Aorta (tissue), 5 donors: ENCODE results near the gene ZNF680. TPM values are rescaled to one million over a fixed set of nuclear protein-coding genes. Genes with fewer than 3 reads are reported as not detected.
"Not testable (repeated sequence)": the region's sequence is repeated elsewhere in the genome, so short reads cannot be mapped to it uniquely, and the experiment has no call there.

Experiments used
- ATAC-seq: fragments of 200-7000 bp; cut with Tn5 transposase; one replicate; pipeline ENCODE4 v1.9.1; 2022; ENCODE audit warnings: moderate library complexity; ENCODE audit not compliant: low FRiP score
- DNase-seq, 2 donors: peaks; one replicate each; pipeline ENCODE4 v3.0.0-alpha.2; 2020
- H3K27ac ChIP-seq, 2 donors: one replicate each; pipeline ENCODE4 v1.5.1; 2013; ENCODE audit warnings: low read length in 2 of 2, mild to moderate bottlenecking in 2 of 2, moderate library complexity in 2 of 2, control low read depth in 1 of 2, inconsistent platforms in 1 of 2, low read depth in 1 of 2
- H3K27me3 ChIP-seq, 2 donors: one replicate each; pipeline ENCODE4 v1.6.1; 2013; ENCODE audit warnings: control low read depth in 1 of 2, low read length in 1 of 2, mild to moderate bottlenecking in 1 of 2, moderate library complexity in 1 of 2; ENCODE audit not compliant: insufficient read depth in 2 of 2, control insufficient read depth in 1 of 2
- H3K36me3 ChIP-seq, 2 donors: one replicate each; pipeline ENCODE4 v1.6.1; 2013; ENCODE audit warnings: control low read depth in 1 of 2, low read length in 1 of 2, mild to moderate bottlenecking in 1 of 2; ENCODE audit not compliant: insufficient read depth in 2 of 2, control insufficient read depth in 1 of 2
- H3K4me1 ChIP-seq, 2 donors: one replicate each; pipeline ENCODE4 v1.6.1; 2013; ENCODE audit warnings: low read length in 2 of 2, control low read depth in 1 of 2, mild to moderate bottlenecking in 1 of 2, moderate library complexity in 1 of 2; ENCODE audit not compliant: insufficient read depth in 2 of 2, control insufficient read depth in 1 of 2
- H3K4me3 ChIP-seq, 2 donors: one replicate each; pipeline ENCODE4 v1.5.1; 2013; ENCODE audit warnings: low read length in 2 of 2, control low read depth in 1 of 2, mild to moderate bottlenecking in 1 of 2
- H3K9me3 ChIP-seq: one replicate; pipeline ENCODE4 v1.6.1; 2013; ENCODE audit warnings: mild to moderate bottlenecking, low read length; ENCODE audit not compliant: control insufficient read depth
- WGBS, 2 donors: extraction: QIAGEN DNeasy Blood & Tissue Kit; methylation state at CpG; one replicate each; pipeline ENCODE4 v1.1.7; 2013; 5-methylcytosine and 5-hydroxymethylcytosine counted together
- intact Hi-C, 2 donors: fragments of 100-400 bp; cut with DNase I; formaldehyde crosslinking; loops; one replicate each; pipeline versions ENCODE4 v1.14.2 to v1.15.0; 2022
- polyA plus RNA-seq, 2 donors: library from polyadenylated mRNA; stranded (reverse); fragments of 200-250 nt; gene quantifications; one replicate each; pipeline ENCODE4 v1.2.3, GENCODE V29; 2013
- total RNA-seq, 2 donors: library from RNA; stranded (reverse); fragmentation: NEBNext Ultra II Directional; extraction: Animal tissue kit (Norgen Biotek cat#: 25700); gene quantifications; one replicate each; pipeline ENCODE4 v1.2.1, GENCODE V29; 2021
- donor health status: healthy with polysubstance abuse.
- donor health status: Bipolar disorder and iron deficiency.
- donor health status: DM: no; HTN: no; CAD: no.
- donor health status: DM: no; HTN: no; CAD: no.
- donor health status: DM: yes; HTN: yes; CAD: no.

Gene ZNF680
- total and polyA plus RNA-seq, 4 donors: 2.8 to 35.9 (median 15.6) TPM

GRCh38 chr7:64562256-64562625 is 630 bp downstream of the ZNF680 start:
- no peak for DNase-seq
- peak; percentile 17 for ATAC-seq
- H3K36me3 ChIP-seq: no peaks in the 10 kb centered on the region
- H3K27ac ChIP-seq: peak overlapping the region; percentile 33 to 96
- 1 to 2% methylated on average over 4 of the region's 4 CpGs for WGBS, 2 donors
- H3K27me3 ChIP-seq: no peaks in the 10 kb centered on the region
- intact Hi-C loops: loop anchor here in 1 of 2 donors (10.0 kb wide), 1 partner anchor 97 kb away; no protein-coding TSS in a partner anchor
- peaks cover 3 to 5% of the 10 kb centered on the region in 2 donors for H3K4me1 ChIP-seq
- H3K9me3 ChIP-seq: no peaks in the 10 kb centered on the region
- H3K4me3 ChIP-seq: peak overlapping the region; percentile 96 to 98

DNA sequence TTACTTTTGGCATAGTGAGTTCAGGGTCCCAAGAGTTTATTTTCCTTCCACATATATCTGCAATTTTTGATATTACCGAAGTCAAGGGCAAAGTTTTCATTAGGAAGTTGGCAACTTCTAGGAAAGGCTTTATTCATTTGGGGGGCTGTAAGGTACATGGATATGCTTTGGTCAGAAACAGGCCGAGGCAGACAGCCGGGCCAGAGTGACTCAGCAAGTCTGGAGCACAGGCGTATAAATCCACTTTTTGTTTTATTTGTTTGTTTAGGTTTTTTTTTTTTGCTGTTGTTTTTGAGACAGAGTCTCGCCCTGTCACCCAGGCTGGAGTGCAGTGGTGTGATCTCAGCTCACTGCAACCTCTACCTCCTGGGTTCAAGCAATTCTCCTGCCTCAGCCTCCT is 3.7 kb downstream of the ZNF680 start:
- Histone ChIP-seq H3K9me3 (no peaks in the 10 kb centered on the region), H3K36me3 (no peaks in the 10 kb centered on the region), H3K4me1 (peaks cover 3 to 5% of the 10 kb centered on the region in 2 donors), H3K27me3 (no peaks in the 10 kb centered on the region), H3K4me3 (peak overlapping the region in 1 of 2 donors; percentile 38), H3K27ac (peak overlapping the region; percentile 54 to 76)
- intact Hi-C loops: no loop called here
- ATAC-seq: no peak
- DNase-seq: peak in 1 of 2 donors; percentile 59
- 6 to 8% methylated on average over 5 of the region's 5 CpGs for WGBS, 2 donors

- Histone ChIP-seq H3K36me3 (no peaks in the 10 kb centered on the region), H3K4me3 (peak overlapping the region in 1 of 2 donors; percentile 38), H3K27me3 (no peaks in the 10 kb centered on the region), H3K9me3 (no peaks in the 10 kb centered on the region), H3K27ac (peak overlapping the region; percentile 56 to 76), H3K4me1 (peaks cover 3 to 5% of the 10 kb centered on the region in 2 donors)
- DNase-seq (no peak), ATAC-seq (no peak)
- intact Hi-C loops: no loop called here
- WGBS, 2 donors: 1 to 6% methylated on average over 4 of the region's 4 CpGs
Observed at GRCh38 chr7:64558781-64559180, 4.1 kb downstream of the ZNF680 start.

- intact Hi-C loops: no loop called here
- WGBS, 2 donors: 44 to 49% methylated on average over 1 of the region's 1 CpG
- Histone ChIP-seq H3K9me3 (no peaks in the 10 kb centered on the region), H3K4me1 (peaks cover 3 to 5% of the 10 kb centered on the region in 2 donors), H3K27me3 (no peaks in the 10 kb centered on the region), H3K4me3 (no peak overlapping the region), H3K36me3 (no peaks in the 10 kb centered on the region), H3K27ac (peak overlapping the region; percentile 22 to 88)
- DNase-seq (no peak), ATAC-seq (no peak)
Observed at GRCh38 chr7:64558323-64558705, 4.6 kb downstream of the ZNF680 start.

DNA sequence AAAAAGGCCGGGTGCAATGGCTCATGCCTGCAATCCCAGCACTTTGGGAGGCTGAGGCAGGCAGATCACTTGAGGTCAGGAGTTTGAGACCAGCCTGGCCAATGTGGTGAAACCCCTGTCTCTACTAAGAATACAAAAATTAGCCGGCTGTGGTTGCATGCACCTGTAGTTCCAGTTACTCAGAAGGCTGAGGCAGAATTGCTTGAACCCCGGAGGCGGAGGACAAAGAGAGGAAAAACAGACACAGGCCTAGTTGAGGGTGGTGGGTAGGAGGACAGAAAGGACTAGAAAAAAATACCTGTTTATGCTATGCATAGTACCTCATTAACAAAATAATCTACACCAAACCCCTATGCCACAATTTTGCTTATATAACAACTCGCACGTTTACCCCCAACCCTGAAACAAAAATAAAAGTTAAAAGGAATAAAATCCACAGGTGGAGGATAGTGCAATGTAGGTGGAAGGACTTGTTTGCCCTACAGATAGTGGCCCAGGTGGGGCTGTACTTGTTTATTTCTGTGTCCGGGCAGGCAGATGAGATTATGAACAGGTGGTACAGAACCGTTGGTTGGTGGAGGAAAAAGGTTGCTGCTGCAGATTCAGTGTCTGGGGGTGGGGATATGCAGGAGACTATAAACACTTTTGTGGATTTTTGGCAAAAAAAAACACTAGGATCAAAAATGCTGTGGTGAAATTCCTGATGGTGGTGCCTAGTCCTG is 5.1 kb downstream of the ZNF680 start:
- no peaks in the 10 kb centered on the region for H3K27me3 ChIP-seq
- 65 to 69% methylated on average over 8 of the region's 8 CpGs for WGBS, 2 donors
- peak overlapping the region; percentile 19 to 88 for H3K27ac ChIP-seq
- H3K9me3 ChIP-seq: no peaks in the 10 kb centered on the region
- intact Hi-C loops: no loop called here
- DNase-seq: no peak
- H3K36me3 ChIP-seq: no peaks in the 10 kb centered on the region
- H3K4me1 ChIP-seq: peaks cover 3 to 5% of the 10 kb centered on the region in 2 donors
- no peak overlapping the region for H3K4me3 ChIP-seq
- no peak for ATAC-seq

DNA sequence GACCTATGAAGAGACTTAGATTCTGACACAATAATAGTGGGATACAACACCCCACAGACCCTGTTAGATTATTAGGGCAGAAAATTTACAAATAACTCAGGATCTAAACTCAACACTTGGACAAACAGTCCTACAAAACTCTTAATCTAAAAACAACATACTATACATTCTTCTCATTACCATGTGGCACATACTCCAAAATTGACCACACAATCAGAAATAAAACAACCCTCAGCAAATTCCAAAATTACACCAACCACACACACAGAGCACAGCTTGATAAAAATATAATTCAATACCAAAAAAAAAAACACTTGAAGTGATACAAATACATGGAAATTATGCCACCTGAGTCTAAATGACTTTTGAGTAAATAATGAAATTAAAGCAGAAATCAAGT is 7.8 kb downstream of the ZNF680 start:
- Histone ChIP-seq H3K27me3 (no peaks in the 10 kb centered on the region), H3K9me3 (no peaks in the 10 kb centered on the region), H3K4me3 (no peak overlapping the region), H3K4me1 (peaks cover 3 to 12% of the 10 kb centered on the region in 2 donors), H3K27ac (no peak overlapping the region), H3K36me3 (no peaks in the 10 kb centered on the region)
- intact Hi-C loops: no loop called here
- DNase-seq (no peak), ATAC-seq (no peak)

DNA sequence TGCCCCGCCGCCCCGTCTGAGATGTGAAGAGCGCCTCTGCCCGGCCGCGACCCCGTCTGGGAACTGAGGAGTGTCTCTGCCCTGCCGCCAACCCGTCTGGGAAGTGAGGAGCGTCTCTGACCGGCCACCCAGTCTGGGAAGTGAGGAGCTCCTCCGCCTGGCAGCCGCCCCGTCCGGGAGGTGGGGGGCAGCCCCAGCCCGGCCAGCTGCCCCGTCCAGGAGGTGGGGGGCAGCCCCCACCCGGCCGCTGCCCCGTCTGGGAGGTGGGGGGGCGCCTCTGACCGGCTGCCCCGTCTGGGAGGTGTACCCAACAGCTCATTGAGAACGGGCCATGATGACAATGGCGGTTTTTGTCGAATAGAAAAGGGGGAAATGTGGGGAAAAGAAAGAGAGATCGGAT is 8.7 kb downstream of the ZNF680 start:
- H3K27me3 ChIP-seq, H3K4me3 ChIP-seq, DNase-seq, H3K36me3 ChIP-seq, intact Hi-C loops, H3K9me3 ChIP-seq, H3K27ac ChIP-seq, ATAC-seq: not testable (repeated sequence)
- H3K4me1 ChIP-seq: peaks cover 3 to 12% of the 10 kb centered on the region in 2 donors
- WGBS, 2 donors: 86 to 89% methylated on average over 24 to 28 of the region's 28 CpGs

- peaks cover 0 to 7% of the 10 kb centered on the region in 2 donors for H3K4me1 ChIP-seq
- peak overlapping the region in 1 of 2 donors; percentile 83 for H3K27ac ChIP-seq
- no peaks in the 10 kb centered on the region for H3K27me3 ChIP-seq
- H3K4me3 ChIP-seq: no peak overlapping the region
- WGBS, 2 donors: 38 to 45% methylated on average over 6 of the region's 6 CpGs
- ATAC-seq (no peak), DNase-seq (no peak)
- H3K9me3 ChIP-seq: no peaks in the 10 kb centered on the region
- intact Hi-C loops: no loop called here
- H3K36me3 ChIP-seq: peaks cover 0 to 5% of the 10 kb centered on the region in 2 donors
Observed at GRCh38 chr7:64551375-64552142, 11.3 kb downstream of the ZNF680 start.

GRCh38 chr7:64544010-64544409 is 18.9 kb downstream of the ZNF680 start:
- intact Hi-C loops: no loop called here
- Histone ChIP-seq H3K27ac (no peak overlapping the region), H3K36me3 (no peaks in the 10 kb centered on the region), H3K4me1 (no peaks in the 10 kb centered on the region), H3K4me3 (no peak overlapping the region), H3K9me3 (no peaks in the 10 kb centered on the region), H3K27me3 (no peaks in the 10 kb centered on the region)
- WGBS, 2 donors: 72 to 74% methylated on average over 2 of the region's 2 CpGs
- DNase-seq (no peak), ATAC-seq (no peak)
